ENCODE measurements around the gene SSRP1.

Gene SSRP1

GRCh38 chr11:57315491-57315890, 20.2 kb downstream of the SSRP1 start:
- peak; percentile 23 to 53 (median 42) for DNase-seq

GRCh38 chr11:57314221-57314973, 21.3 kb downstream of the SSRP1 start:
- no peak for DNase-seq

GRCh38 chr11:57313788-57314135, 21.9 kb downstream of the SSRP1 start:
- DNase-seq: no peak

GRCh38 chr11:57313071-57313787, 22.5 kb downstream of the SSRP1 start:
- no peak for DNase-seq

- DNase-seq: no peak
These were observed 23.1 kb downstream of the SSRP1 start for GRCh38 chr11:57312511-57313021.

- peak; percentile 79 to 89 (median 84) for DNase-seq
These were observed 24.4 kb downstream of the SSRP1 start for GRCh38 chr11:57311109-57311936.

- peak in 2 of 4 experiments; percentile 38 to 44 for DNase-seq
These were observed 25.0 kb downstream of the SSRP1 start for GRCh38 chr11:57310630-57311086.

- no peak for DNase-seq
These were observed 25.6 kb downstream of the SSRP1 start for GRCh38 chr11:57310091-57310490.

- no peak for DNase-seq
These were observed 26.3 kb downstream of the SSRP1 start for GRCh38 chr11:57309106-57310059.

- no peak for DNase-seq
These were observed 27.1 kb downstream of the SSRP1 start for GRCh38 chr11:57308426-57309060.

- no peak for DNase-seq
These were observed 27.9 kb downstream of the SSRP1 start for GRCh38 chr11:57307666-57308270.

GRCh38 chr11:57306940-57307565, 28.6 kb downstream of the SSRP1 start:
- peak; percentile 50 to 72 (median 64) for DNase-seq

- DNase-seq: no peak
These were observed 29.4 kb downstream of the SSRP1 start for GRCh38 chr11:57306161-57306876.

GRCh38 chr11:57305523-57305922, 30.2 kb downstream of the SSRP1 start:
- DNase-seq: no peak

GRCh38 chr11:57303990-57304579, 31.6 kb downstream of the SSRP1 start:
- DNase-seq: no peak

- no peak for DNase-seq
These were observed 32.3 kb downstream of the SSRP1 start for GRCh38 chr11:57303280-57303989.

- no peak for DNase-seq
These were observed 33.2 kb downstream of the SSRP1 start for GRCh38 chr11:57302489-57302888.

- DNase-seq: no peak
These were observed 33.8 kb downstream of the SSRP1 start for GRCh38 chr11:57301711-57302423.
